ENCODE data around the gene DLG2.
"Not testable (repeated sequence)": the region's sequence is repeated elsewhere in the genome, so short reads cannot be mapped to it uniquely, and the experiment has no call there.

Gene DLG2

DNA sequence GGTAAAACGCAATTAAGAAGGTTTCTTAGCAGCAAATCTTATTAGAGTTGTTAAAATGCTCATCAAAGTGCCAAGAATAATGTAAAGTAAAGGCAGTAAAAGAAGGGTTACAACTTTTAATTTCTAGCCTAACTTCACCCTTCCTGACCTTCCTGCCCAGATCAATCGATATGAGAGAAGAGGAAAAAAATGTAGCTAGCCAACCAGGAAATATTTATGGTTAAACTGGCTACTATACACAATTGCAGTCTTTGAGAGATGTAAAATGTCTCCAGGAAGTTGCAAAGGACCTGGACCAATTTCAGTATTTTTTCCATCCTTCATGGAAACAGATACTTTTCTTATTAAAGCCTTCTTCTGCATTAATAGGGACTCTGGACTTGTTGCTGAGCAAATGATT is 2199.2 kb downstream of the DLG2 start:
- Mint-ChIP-seq H3K4me3 (no peak overlapping the region), H3K27me3 (ENCODE audit: low read depth) (no peaks in the 10 kb centered on the region), H3K27ac (peak overlapping the region in 2 of 3 experiments; percentile 12 to 32), H3K9me3 (no peaks in the 10 kb centered on the region), H3K36me3 (ENCODE audit: low read depth) (no peaks in the 10 kb centered on the region), H3K4me1 (peaks cover 5% of the 10 kb centered on the region)
- TF ChIP-seq, protein P1, sequence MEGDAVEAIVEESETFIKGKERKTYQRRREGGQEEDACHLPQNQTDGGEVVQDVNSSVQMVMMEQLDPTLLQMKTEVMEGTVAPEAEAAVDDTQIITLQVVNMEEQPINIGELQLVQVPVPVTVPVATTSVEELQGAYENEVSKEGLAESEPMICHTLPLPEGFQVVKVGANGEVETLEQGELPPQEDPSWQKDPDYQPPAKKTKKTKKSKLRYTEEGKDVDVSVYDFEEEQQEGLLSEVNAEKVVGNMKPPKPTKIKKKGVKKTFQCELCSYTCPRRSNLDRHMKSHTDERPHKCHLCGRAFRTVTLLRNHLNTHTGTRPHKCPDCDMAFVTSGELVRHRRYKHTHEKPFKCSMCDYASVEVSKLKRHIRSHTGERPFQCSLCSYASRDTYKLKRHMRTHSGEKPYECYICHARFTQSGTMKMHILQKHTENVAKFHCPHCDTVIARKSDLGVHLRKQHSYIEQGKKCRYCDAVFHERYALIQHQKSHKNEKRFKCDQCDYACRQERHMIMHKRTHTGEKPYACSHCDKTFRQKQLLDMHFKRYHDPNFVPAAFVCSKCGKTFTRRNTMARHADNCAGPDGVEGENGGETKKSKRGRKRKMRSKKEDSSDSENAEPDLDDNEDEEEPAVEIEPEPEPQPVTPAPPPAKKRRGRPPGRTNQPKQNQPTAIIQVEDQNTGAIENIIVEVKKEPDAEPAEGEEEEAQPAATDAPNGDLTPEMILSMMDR (IDR thresholded peaks at IDR 0.05; ENCODE audit: unreplicated experiment in 3 of 3), result no peak

DNA sequence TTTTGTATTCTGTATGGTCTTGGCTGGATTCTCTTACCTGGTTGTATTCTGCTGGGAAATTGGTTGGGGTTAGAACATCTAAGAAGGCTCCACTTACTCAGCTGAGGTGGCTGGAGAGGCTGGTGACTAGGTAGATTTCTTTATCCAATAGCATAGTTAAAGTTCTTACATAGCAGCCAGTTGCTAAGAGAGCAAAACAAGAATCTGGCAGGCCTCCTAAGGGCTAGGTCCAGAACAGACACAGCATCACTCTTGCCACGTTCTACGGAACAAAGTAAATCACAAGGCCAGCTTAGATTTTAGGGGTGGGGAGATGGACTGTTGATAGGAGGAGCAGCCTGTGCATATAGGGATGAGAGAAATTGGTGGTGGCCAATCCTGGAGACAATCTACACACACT is 2199.6 kb downstream of the DLG2 start:
- H3K27ac Mint-ChIP-seq, result peak overlapping the region in 2 of 3 experiments; percentile 12 to 32
- H3K4me1 Mint-ChIP-seq, result peaks cover 5% of the 10 kb centered on the region
- TF ChIP-seq, protein P1 (IDR thresholded peaks at IDR 0.05; ENCODE audit: unreplicated experiment in 3 of 3), result no peak
- no peak overlapping the region for H3K4me3 Mint-ChIP-seq
- no peaks in the 10 kb centered on the region for H3K9me3 Mint-ChIP-seq
- no peaks in the 10 kb centered on the region for H3K27me3 Mint-ChIP-seq (ENCODE audit: low read depth)
- no peaks in the 10 kb centered on the region for H3K36me3 Mint-ChIP-seq (ENCODE audit: low read depth)

DNA sequence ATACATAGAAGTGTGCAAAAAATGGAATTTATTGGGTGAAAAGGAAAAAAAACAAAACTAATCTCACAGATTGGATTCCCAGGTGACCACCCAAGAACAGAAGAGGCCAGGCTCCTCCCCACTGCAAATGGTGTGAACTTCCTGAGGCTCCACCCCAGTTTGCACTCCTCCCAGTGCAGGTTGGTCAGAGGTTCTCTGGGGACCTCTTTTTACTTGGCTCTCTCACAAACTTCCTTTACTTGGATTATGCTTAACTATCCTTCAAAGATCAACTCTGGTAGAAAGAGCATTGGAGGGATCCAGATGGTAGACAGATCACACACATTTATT is 2202.0 kb downstream of the DLG2 start:
- H3K4me1 Mint-ChIP-seq, result peaks cover 5% of the 10 kb centered on the region
- no peaks in the 10 kb centered on the region for H3K27me3 Mint-ChIP-seq (ENCODE audit: low read depth)
- no peak overlapping the region for H3K4me3 Mint-ChIP-seq
- TF ChIP-seq, protein P1 (IDR thresholded peaks at IDR 0.05; ENCODE audit: unreplicated experiment in 3 of 3), result no peak
- no peaks in the 10 kb centered on the region for H3K9me3 Mint-ChIP-seq
- peak overlapping the region in 1 of 3 experiments; percentile 5 for H3K27ac Mint-ChIP-seq
- H3K36me3 Mint-ChIP-seq (ENCODE audit: low read depth), result no peaks in the 10 kb centered on the region

DNA sequence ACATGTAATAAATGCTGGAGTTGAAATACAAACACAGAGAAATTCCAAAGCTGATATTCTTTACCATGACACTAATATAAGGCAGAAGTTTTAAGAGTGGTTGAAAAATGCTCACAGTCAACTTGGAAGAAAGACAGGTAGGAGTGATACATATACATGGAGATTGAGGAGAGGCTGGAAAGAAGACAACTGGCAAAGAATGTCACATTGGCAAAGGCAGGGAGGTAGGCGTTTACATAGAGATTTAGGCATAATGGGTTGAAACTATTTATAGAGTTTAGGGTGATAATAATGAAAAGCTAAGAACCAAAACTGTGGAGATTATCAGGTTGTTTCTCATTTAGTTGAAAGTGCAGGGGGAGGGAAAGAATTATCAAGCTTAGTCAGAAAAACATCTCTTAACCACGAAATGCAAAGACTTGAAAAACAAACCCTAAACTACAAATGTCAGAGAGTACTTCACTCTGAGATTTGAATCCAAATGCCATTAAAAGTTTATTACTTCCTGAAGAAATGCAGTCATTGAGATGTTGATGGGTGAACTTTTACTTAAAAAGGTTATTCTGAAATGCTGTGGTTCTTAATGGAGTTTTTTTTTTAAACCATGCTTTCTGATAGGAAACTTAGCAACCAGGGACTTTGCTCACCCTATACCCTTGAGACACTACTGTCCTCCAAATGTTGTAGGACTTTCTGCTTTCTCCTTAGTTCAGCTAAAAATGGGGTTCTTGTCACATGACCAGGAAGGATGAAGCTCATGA is 2202.6 kb downstream of the DLG2 start:
- Mint-ChIP-seq H3K4me1 (peaks cover 5% of the 10 kb centered on the region), H3K9me3 (no peaks in the 10 kb centered on the region), H3K27me3 (ENCODE audit: low read depth) (peaks cover under 1% of the 10 kb centered on the region), H3K27ac (peak overlapping the region in 1 of 3 experiments; percentile 8), H3K4me3 (no peak overlapping the region), H3K36me3 (ENCODE audit: low read depth) (no peaks in the 10 kb centered on the region)
- TF ChIP-seq, protein P1 (IDR thresholded peaks at IDR 0.05; ENCODE audit: unreplicated experiment in 3 of 3), result no peak

DNA sequence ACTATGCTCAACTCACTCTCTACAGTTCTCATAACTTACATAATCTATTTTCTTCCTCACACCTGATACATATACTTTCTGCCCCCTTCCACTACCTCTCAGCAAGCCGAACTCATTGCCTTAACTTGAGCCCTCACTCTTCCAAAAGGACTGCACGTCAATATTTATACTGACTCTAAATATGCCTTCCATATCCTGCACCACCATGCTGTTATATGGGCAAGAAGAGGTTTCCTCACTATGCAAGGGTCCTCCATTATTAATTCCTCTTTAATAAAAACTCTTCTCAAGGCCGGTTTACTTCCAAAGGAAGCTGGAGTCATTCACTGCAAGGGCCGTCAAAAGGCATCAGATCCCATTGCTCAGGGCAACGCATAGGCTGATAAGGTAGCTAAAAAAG is 2204.5 kb downstream of the DLG2 start:
- H3K4me3 Mint-ChIP-seq; H3K4me1 Mint-ChIP-seq; H3K36me3 Mint-ChIP-seq (ENCODE audit: low read depth); H3K27me3 Mint-ChIP-seq (ENCODE audit: low read depth); H3K27ac Mint-ChIP-seq; H3K9me3 Mint-ChIP-seq: not testable (repeated sequence)

DNA sequence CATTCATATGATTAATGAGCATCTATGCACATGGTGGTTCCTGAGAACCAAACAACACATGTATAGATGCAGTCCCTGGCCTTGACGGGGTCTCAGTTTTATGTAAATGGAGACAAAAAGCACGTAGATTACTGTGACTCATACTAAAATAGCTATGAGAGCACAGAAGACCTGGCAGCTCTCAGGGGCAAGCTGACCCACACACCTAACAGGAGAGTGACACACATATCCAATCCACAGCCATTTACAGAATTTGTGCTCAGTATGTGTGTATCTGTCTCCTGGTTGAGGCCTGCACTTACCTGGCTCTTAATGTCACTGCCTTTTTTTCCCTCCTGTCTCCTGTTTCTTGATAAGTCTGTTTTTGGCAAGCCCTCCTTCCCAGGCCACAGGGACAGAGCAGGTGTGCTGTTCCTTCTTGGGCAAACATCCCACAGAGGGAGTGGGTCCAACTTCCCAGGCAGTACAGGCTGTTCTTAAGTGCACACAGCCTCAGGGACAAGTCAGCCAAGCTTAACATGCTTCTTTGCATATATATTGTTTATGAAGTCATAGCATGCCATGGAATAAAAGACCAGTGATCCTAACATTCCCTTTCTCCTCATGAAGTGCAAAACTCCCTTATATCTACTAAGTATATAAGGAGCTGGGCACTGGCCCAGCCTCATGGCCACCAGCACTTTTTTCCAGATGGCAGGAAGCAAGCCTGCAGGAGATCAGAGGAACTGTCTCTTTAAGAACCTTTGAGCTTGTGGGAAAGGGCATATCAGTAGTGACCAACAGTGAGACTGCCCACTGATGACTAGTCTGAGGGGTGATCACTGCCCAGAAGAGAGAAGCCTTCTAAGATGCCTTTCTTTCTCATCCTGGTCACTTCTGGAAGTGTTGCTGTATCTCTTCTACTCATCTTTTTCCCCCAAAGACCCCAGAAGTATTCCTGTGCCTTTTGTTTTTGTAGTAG is 2216.3 kb downstream of the DLG2 start:
- no peaks in the 10 kb centered on the region for H3K36me3 Mint-ChIP-seq (ENCODE audit: low read depth)
- TF ChIP-seq, protein P1 (IDR thresholded peaks at IDR 0.05; ENCODE audit: unreplicated experiment in 3 of 3), result no peak
- no peak overlapping the region for H3K4me3 Mint-ChIP-seq
- no peaks in the 10 kb centered on the region for H3K4me1 Mint-ChIP-seq
- no peaks in the 10 kb centered on the region for H3K27me3 Mint-ChIP-seq (ENCODE audit: low read depth)
- peaks cover 20% of the 10 kb centered on the region for H3K9me3 Mint-ChIP-seq
- H3K27ac Mint-ChIP-seq, result no peak overlapping the region

All from nephron (organoid).